ENCODE measurements around the gene COL4A1.
A peak's percentile ranks its signal among the peaks of the same experiment; 100 is the strongest.

Gene COL4A1

DNA sequence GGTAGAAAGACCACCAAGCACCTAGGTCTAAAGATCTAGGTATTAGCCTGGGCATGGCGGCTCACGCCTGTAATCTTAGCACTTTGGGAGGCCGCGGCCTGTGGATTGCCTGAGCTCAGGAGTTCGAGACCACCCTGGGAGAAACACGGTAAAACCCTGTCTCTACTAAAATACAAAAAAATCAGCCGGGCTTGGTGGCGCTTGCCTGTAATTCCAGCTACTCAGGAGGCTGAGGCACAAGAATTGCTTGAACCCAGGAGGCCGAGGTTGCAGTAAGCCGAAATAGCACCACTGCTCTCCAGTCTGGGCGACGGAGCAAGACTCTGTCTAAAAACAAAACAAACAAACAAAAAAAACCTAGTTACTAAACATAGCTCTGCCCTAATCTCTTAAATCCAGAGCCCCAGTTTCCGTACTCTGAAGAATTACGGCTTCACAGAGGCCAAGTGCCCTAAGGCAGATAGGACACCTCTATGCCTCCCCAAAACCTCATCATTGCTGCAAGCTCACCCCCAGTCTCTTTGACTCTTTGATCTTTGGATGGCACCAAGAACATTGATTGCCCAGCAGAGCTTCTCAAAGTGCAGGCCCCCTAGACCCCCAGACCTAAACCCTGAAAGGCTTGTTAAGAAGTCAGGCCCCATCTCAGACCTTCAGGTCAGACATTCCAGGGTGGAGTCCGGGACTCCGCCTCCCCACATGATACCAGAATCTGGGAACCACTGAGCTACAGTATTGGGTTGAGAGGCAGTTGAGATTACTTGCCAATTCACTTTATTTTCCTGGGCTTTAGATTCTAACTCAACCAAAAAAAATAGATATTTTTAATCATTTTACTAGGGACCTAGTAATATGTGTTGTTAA is 2.9 kb upstream of the COL4A1 start:
- peak; percentile 35 to 46 for DNase-seq (ENCODE audit: low read depth in 2 of 2)
- H3K4me3 ChIP-seq (replicated peaks in 1 of 2; ENCODE audit: low read depth in 2 of 2, low read length in 2 of 2), result peak overlapping the region; percentile 75 to 88

DNA sequence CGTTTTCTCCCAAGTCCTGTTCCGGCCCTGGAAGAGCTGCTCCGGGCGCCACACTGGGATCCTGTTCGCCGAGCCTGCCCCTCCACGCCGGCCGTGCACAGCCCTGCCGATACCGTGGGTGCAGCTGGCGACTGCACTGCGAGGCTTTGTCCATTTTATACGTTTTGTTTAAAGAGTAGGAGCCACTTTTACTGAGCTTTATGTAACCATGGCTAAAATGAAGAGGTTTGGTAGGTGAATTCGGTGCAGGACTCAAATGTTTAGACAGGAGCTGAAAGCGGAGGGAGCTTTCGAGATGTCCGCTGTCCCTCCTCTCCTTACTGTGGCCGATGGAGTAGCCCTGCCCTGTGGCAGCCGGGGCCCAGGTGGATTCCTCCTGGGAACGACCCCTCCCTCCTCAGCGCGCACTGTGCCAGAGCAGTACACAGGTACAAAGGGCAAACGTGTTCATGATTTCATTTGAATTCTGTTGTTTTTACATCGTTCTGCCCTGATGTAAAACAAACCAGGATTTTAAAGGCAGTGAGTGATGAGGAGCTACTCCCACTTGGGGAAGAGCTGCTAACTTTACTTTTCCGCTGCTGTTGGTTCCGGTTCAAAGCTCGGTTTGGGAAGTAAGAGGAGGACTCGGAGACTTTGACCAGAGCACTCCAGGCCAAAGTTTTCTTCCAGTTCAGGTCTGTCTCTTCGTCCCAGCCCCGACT is 1.9 kb upstream of the COL4A1 start:
- TF ChIP-seq, protein P1, sequence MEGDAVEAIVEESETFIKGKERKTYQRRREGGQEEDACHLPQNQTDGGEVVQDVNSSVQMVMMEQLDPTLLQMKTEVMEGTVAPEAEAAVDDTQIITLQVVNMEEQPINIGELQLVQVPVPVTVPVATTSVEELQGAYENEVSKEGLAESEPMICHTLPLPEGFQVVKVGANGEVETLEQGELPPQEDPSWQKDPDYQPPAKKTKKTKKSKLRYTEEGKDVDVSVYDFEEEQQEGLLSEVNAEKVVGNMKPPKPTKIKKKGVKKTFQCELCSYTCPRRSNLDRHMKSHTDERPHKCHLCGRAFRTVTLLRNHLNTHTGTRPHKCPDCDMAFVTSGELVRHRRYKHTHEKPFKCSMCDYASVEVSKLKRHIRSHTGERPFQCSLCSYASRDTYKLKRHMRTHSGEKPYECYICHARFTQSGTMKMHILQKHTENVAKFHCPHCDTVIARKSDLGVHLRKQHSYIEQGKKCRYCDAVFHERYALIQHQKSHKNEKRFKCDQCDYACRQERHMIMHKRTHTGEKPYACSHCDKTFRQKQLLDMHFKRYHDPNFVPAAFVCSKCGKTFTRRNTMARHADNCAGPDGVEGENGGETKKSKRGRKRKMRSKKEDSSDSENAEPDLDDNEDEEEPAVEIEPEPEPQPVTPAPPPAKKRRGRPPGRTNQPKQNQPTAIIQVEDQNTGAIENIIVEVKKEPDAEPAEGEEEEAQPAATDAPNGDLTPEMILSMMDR (IDR thresholded peaks at IDR 0.05; ENCODE audit: low read depth, low read length), result no peak
- H3K4me3 ChIP-seq (replicated peaks in 1 of 2; ENCODE audit: low read depth in 2 of 2, low read length in 2 of 2), result peak overlapping the region; percentile 75 to 88

More for the DNA sequence above, 2.9 kb upstream of the COL4A1 start:
- TF ChIP-seq, protein P1 (IDR thresholded peaks at IDR 0.05; ENCODE audit: low read depth, low read length), result no peak

DNA sequence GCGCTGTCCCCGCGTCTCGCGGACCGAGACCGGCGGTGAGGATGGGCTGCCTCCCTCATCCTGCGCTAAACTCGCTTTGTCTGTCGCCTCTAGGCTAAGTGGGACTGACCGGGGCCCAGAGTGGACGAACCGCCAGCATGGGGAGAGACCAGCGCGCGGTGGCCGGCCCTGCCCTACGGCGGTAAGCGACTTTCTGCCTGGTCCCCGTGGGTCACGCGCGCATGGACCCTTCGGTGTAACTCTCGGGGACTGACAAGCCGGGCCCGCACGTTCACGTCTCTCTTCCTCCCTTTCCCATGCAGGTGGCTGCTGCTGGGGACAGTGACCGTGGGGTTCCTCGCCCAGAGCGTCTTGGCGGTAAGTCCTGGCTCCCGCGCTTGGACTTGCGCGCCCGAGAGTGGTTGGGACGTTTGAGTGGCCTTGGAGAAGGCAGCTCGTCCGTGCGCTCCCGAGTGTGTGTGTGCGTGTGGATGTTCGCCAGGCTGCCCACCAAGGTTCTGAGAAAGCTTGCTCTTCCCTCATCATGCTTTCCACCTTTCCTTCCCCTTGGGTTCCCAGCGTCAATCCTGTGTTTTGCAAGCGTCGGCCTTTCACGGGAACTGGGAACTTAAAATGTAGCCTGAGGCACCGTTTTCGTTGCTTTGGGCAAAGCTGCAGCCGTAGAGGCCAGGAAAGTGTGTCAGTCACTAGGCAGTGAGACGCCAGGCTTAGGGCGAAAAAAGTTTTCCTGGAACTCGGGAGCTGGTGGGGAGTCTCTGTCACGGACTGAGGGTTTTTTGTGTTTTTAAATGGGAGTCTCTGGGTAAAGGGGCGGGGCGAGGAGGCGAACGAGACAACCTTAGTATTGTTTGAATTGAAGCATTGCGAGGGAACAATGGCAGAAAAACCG is 1.1 kb upstream of the COL4A1 start:
- DNase-seq (ENCODE audit: low read depth in 2 of 2), result peak; percentile 80 to 81
- peak overlapping the region; percentile 75 to 88 for H3K4me3 ChIP-seq (replicated peaks in 1 of 2; ENCODE audit: low read depth in 2 of 2, low read length in 2 of 2)
- TF ChIP-seq, protein P1 (IDR thresholded peaks at IDR 0.05; ENCODE audit: low read depth, low read length), result no peak

More for the DNA sequence above, 1.9 kb upstream of the COL4A1 start:
- peak; percentile 42 to 48 for DNase-seq (ENCODE audit: low read depth in 2 of 2)

DNA sequence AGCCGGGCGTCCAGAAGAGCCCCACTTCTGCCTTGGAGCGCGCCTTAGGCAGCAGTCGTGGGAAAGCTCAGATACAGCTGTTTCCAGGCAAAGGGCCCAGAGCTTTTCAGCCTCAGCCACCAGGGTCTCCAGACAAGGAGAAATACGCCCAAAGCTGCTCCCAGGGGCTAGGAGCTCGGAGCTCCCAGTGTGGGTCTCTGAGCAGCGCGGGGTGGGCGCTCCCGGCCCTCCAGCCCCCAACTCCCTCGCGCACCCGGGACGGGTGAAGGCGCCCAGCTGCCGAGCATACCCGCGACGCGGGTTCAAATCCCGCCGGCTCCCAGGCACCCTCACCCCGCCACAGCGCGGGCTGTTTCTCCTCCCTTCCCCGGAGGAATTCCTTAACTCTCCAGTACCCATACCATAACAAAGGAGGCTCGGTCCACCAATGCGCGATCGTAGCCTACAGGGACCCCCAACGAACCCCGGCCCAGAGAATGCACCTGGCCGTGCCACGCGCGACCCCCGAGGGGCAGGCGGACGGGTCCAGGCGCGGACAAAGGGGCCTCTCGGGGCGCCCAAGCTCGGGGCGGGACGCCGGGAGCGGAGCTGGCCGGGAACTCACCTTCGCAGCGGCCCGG is 507 bp downstream of the COL4A1 start:
- DNase-seq (ENCODE audit: low read depth in 2 of 2), result peak; percentile 51 to 67
- peak overlapping the region; percentile 75 to 88 for H3K4me3 ChIP-seq (replicated peaks in 1 of 2; ENCODE audit: low read depth in 2 of 2, low read length in 2 of 2)

DNA sequence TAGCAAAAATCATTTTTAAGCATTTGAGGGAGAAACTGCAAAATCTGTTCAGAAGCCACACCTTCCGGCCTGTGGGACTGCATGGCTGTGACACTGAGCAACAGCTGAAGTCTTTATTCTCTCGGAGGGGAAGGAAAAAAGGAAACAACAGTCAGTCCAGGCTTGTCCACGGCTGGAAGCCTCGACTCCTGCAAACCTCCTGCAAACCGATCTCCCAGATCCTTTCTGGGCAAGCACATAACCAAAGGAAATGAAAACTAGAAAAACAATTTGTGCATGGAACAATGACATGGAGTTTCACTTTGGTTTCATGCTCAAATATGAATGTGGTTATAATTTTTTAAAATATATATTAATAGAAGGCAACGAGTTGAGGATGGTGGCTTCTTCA is 1.0 kb downstream of the COL4A1 start:
- peak overlapping the region; percentile 75 to 88 for H3K4me3 ChIP-seq (replicated peaks in 1 of 2; ENCODE audit: low read depth in 2 of 2, low read length in 2 of 2)
- TF ChIP-seq, protein P1 (IDR thresholded peaks at IDR 0.05; ENCODE audit: low read depth, low read length), result no peak
- DNase-seq (ENCODE audit: low read depth in 2 of 2), result peak; percentile 48 to 60

More for the DNA sequence above, 507 bp downstream of the COL4A1 start:
- TF ChIP-seq, protein P1 (IDR thresholded peaks at IDR 0.05; ENCODE audit: low read depth, low read length), result no peak

DNA sequence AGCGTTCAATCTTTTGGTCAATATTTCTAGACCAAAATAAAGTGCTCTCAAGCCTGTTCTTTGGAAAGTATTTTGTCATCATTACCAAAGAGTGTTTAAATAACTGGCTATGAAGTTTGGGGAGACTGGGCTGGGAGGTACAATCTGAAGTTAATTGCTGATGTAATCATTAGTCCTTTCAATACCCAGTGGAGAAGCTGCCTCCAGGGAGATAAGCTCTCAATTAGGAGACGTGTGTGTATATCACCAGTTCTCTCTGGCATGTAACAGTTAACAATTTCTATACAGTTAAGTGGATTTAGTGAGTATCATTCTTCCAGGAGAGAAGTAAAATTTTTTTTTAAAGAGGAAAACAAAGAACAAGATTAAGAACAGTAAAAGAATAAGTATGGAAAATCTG is 1.4 kb downstream of the COL4A1 start:
- TF ChIP-seq, protein P1 (IDR thresholded peaks at IDR 0.05; ENCODE audit: low read depth, low read length), result no peak
- peak; percentile 31 to 47 for DNase-seq (ENCODE audit: low read depth in 2 of 2)
- H3K4me3 ChIP-seq (replicated peaks in 1 of 2; ENCODE audit: low read depth in 2 of 2, low read length in 2 of 2), result peak overlapping the region; percentile 75 to 88
